Activated CD4-positive, alpha-beta T cell treated with anti-CD3 and anti-CD28 coated beads, Interleukin-2, amount 50 U/mL, for 16 hours (primary cell): ENCODE results near the gene PCGF3.
"Not testable (repeated sequence)": the region's sequence is repeated elsewhere in the genome, so short reads cannot be mapped to it uniquely, and the experiment has no call there.

Source experiments
- DNase-seq: peaks from one replicate; pipeline ENCODE4 v3.0.0-alpha.2; 2020

The PCGF3 gene

GRCh38 chr4:787561-787981 lies 81.9 kb downstream of the PCGF3 start:
- no peak for DNase-seq

DNA sequence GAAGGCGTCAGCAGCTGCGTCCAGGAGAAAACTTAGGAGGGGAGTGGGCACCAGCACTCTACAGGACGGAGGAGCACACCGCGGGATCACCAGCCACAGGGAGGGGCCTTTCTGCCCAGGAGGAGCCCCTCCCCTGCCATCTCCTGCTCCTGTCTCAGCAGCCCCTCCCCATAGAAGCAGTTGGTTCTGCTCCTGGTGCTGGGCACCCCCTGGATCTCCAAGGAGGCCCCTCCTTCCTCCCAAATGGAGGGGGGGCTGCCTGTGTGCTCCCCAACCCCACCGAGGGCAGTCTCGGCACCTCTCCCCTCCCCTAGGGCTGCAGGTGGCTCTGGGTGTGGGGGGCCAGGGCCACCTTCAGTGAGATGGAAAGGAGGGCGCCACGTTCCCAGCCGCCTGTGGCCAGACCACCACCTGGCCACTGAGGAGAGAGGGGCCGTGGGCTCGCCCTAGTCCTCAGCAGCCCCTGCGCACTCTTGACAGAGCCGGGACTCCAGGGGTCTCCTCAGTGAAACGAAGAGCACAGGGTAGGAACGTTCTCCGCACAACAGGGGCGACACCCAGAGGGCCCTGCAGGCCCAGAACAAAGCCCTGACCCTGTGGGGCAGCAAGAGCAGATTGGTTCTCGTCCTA lies 82.5 kb downstream of the PCGF3 start:
- DNase-seq = no peak

- DNase-seq = no peak
Observed at GRCh38 chr4:788636-789297, 83.1 kb downstream of the PCGF3 start.

DNA sequence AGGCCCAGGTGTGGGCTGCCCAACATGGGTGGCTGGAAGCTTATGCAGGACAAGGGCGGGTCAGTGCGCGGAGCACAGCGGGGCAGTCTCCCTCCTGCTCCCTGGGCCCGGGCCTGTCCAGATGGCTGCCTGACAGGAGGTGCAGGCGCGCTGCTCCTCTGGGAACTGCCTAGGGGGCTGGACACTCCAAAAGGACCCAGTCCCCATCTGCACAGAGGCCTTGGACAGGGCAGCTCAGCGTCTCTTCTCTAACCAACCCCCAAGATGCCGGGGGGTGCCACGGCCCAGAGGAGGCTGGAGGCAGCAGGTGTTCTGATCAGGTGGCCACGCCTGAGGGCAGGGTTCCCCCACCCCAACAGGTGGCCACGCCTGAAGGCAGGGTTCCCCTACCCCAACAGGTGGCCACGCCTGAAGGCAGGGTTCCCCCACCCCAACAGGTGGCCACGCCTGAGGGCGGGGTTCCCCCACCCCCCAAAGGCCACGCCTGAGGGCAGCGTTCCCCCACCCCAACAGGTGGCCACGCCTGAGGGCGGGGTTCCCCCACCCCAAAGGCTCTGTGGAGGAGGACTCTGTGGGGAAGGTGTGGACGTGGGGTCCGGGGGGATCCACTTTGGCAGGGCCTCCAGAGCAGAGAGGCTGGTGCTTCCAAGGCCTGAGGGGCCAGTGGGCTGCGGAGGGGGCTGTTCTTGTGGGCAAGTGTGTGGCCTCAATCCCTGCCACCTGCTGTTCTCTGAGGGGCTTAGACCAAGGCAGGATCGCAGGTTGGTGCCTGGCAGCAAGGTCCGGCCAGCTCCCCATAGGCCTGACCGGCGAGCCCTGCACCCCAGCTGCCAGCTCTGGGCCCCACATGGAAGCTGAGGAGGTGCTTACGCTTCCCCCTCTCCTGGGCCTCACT lies 84.2 kb downstream of the PCGF3 start:
- DNase-seq = no peak

DNA sequence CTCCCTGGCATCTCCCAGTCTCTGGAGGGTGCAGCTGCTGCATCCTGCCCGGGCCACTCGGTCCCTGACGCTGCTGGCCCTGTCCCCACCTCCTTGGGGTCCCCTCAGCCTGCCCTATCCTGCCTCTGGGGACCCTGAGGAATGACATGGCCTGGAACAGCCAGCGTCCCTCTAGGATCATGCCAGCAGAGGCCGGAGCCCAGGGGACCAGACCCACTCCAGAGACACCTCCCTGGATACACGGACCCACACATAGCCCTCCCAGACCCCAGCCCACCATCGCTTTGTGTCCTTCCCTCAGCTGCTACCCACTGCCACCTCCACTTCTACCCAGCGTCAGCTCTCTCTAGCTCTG lies 84.8 kb downstream of the PCGF3 start:
- no peak for DNase-seq

DNA sequence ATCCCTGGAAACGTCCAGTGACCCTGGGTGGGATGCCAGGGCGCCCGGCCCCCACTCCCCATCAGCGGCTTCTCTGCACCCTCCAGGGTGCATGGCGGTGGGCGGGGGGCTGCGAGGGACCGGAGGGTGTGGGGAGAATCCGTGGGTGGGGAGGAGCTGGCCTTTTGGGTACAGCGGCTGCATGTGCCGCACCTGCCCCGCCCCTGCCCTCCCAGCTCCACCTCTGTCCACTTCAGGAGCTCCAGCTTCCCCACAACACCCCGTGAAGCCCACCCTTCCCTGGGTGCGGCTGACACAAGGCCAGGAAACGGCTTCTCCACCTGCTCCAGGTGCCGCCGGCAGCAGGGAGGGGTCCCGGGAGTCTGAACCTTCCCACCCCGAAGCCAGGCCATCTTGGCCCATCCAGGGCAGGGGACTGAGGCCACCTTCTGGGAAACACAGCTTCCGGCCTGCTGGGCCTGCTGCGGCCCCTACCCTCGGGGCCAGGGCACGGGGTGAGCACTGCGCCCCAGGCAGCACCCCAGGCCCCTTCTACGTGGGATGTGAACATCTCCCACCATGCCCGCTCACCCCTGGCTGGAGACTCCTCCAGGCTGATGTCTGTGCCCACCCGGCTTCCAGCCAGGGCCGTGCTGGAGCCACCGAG lies 85.7 kb downstream of the PCGF3 start:
- DNase-seq = no peak

DNA sequence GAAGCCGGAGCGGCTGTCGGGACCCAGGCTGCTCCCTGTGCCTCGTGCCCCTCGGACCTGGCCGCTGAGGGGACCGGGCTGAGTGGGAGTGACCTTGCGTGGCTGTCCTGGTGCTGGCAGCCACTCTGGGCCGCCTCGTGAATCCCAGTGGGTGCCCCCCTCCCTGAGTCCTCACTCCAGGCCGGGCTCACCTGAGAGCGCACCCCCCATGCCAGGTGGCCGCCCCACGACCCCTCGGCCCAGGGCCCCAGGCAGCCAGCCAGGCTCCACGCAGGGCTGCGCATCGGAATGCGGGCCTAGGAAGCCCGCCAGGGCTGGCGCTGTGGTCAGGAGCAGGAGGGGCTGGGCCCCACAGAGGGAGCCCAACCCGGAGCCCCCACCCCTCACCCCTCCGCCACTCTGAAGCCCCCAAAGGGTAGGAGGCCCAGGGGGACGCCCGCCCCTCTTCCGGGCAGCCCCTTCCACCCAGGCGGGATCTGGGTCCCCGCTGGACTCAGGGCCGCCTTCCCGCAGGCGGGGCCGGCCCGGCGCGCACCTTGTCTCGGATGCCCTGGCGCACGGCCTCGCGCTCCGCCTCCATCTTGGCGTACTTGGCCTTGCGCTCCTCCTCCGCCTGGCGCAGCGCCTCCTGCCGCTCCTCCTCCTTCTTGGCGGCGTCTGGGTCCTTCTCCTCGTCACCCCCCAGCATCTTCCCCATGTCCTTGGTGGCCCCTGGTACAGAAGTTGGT lies 86.4 kb downstream of the PCGF3 start:
- peak; percentile 46 for DNase-seq

GRCh38 chr4:792626-793092 lies 87.0 kb downstream of the PCGF3 start:
- peak; percentile 27 for DNase-seq

DNA sequence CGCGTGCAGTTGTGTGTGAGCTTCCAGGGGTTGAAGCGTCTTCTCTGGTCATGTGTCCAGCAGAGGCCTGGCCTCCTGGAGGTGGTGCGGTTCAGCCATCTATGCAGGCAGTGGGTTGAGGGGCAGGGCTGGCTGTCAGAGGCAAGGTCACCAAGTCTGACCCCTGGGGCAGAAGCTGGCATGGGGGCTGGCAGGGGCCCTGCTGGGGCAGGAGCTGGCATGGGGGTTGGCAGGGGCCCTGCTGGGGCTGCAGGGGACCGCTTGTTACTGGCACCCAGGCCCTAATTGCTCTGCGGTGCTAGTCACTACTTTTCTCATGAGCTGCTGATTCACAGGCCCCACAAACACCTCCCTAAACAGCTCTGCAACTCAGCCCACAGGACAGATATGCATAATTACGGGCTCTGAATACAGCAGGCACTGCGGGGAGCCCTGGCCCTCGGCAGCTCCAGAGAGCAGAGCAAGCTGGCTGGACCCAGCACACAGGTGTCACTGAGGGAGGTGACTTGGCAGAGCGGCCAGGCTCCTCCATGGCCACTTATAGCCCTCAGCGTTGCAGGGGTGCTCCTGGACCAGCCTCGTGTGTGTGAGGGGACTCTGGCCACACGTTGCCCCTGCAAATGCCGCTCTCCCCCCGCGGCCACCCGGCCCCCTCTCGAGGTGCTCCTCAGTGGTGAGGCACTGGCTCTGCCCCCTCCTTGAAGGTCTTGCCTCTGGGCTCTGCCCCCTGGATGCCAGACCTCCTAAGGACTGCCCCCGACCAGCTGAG lies 87.6 kb downstream of the PCGF3 start:
- no peak for DNase-seq

DNA sequence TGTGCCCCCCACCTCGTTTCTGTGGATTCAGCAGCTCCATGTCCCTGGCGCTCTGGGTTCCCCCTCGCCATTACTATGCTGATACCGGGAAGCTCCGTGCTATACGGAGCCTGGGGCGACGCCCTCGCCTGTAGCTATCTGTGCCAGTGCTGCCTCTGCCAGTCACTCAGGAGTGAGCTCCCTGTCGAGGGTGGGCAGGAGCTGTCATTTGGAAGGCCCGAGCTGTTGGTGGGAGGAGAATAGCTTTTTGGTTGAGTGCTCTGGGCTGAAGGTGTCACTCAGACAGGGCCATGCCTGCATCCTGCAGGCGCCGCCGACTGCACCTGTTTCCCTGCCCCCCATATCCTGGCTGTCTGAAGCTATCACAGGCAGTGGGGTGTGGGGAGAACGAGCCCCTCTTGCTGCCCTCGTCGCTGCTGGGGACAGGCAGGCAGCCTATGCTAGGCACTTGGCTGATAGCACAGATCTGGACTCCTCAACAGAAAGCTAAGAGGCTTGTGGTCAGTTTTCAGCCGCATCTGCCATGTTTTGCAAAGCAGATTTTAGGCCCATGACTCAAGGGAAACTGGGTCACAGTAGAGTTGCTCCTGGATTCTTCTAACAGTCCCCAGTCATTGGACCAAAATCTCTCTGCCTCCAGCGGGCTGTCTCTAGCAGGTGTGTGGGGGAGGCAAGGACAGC lies 88.4 kb downstream of the PCGF3 start:
- DNase-seq = no peak

GRCh38 chr4:794900-795725 lies 89.5 kb downstream of the PCGF3 start:
- no peak for DNase-seq

DNA sequence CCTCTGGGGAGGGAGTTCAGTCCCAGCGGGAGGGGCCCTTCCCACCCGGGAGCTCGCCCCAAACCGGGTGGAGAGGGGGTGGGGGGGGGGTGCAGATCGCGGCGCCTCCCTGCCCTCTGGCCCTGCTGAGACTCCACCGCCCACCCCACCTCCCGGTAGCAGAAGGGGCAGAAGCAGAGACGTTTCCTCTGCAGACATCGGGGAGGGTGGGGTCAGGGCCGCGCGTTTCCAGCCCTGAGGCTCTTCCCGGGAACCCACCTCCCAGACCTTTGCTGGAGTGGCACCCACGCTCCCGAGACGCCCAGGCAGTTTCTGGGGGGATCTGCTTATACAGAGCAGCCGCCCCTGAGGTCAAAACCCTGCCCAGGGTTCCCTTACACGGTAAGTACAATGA lies 90.1 kb downstream of the PCGF3 start:
- no peak for DNase-seq

GRCh38 chr4:796206-796605 lies 90.6 kb downstream of the PCGF3 start:
- DNase-seq = no peak

DNA sequence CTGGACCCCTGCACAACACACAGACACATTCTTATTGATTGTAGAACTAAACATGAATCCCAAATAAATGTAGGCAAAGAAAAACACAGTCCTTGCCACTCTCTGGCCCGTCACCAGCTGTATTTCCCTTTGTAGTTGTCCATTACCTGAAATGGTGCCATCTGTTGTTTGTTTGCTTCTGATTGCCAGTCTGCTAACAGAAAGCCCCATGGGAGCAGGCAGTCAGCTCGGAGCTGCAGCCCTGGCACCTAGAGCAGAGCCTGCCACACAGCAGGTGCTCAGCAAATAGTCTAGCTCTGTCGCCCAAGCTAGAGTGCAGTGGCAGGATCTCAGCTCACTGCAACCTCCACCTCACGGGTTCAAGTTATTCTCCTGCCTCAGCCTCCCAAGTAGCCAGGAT lies 91.4 kb downstream of the PCGF3 start:
- no peak for DNase-seq

DNA sequence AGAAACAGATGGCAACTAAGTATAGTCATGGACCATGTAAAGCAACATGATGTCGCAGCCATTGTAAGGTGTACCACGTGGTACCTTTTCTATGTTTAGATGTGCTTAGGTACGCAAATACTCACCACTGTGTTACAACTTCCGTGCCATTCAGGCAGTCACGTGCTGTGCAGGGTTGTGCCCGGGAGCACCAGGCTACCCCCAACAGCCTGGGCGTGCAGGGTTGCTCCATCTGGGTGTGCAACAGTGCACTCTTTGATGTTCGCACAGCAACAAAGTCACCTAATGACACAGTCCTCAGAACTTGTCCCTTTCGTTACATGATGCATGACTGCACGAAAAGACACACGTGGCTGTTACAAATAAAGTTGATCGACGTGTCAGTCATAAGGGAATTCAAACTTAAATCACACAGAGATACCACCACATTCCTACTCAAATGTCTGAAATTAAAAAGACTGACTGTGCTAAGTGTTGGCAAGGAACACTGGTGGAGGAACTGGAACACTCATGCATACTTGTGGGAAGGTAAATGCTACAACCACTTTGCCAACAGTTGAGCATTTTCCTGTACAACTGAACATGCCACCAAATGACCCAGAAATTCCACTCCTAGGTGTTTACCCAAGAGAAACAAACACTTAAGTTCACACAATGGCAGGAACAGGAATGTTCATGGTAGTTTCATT lies 95.9 kb downstream of the PCGF3 start:
- DNase-seq = no peak

DNA sequence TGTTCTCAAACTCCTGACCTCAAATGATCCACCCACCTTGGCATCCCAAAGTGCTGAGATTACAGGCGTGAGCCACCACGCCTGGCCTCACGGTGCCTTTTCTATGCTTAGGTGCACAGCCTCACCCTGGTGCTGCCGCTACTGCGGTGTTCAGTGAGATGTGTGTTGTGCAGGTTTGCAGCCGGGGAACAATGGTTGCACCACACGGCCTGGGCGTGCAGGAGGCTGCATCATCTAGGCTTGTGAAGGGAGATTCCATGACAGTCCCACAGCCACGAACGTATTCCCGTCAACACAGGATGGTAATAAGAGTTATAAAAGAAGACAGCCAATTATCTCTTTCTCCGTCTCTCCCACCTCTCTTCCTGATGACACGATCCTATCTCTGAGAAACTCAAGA lies 98.3 kb downstream of the PCGF3 start:
- no peak for DNase-seq

GRCh38 chr4:804804-805203 lies 99.2 kb downstream of the PCGF3 start:
- DNase-seq = no peak

DNA sequence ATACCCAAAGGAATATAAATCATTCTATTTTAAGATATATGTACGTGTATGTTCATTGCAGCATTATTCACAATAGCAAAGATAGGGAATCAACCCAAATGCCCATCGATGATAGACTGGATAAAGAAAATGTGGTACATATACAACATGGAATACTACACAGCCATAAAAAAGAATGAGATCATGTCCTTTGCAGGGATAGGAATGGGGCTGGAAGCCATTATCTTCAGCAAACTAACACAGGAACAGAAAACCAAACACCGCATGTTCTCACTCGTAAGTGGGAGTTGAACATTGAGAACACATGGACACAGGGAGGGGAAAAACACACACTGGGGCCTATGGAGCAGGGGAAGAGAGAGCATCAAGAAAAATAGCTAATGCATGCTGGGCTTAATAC lies 101.3 kb downstream of the PCGF3 start:
- DNase-seq = not testable (repeated sequence)

DNA sequence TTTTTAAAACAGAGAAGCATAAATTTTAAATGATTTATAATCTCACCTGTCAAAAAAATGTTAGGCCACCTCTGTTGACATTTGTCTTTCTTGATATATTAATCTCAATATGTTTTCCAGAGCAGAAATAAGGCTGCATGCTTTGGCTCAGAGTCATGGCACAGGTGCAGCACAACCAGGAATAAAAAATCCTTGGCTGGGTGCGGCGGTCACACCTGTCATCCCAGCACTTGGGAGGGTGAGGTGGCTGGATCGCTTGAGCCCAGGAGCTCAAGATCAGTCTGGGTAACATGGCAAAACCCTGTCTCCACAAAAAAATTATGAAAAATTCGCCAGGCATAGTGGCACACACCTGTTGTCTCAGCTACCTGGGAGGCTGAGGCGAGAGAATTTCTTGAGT lies 102.2 kb downstream of the PCGF3 start:
- DNase-seq = no peak
